Natural killer cell (primary cell): ENCODE measurements around the gene AP1B1. TPM values are rescaled to one million over a fixed set of nuclear protein-coding genes. Genes with fewer than 3 reads are reported as not detected.
A peak's percentile ranks its signal among the peaks of the same experiment; 100 is the strongest.

ENCODE experiments used
- ATAC-seq, 3 donors: fragments of 150-1000 bp in 2 of 3; fragments of 200-7000 bp in 1 of 3; cut with Tn5 transposase; 1 replicate in 1 of 3; 2 replicates in 2 of 3; pipeline ENCODE4 v1.10.0; 2021; ENCODE audit warnings: mild to moderate bottlenecking in 2 of 3, moderate library complexity in 2 of 3
- DNase-seq, 2 donors: peaks; one replicate each; pipeline versions ENCODE4 v3.0.0 to v3.0.0-alpha.2; 2013 to 2021; ENCODE audit warnings: mixed read lengths in 1 of 2
- H3K27ac ChIP-seq: one replicate; pipeline ENCODE4 v1.5.1; 2013; ENCODE audit warnings: mild to moderate bottlenecking, low read length
- H3K27me3 ChIP-seq: one replicate; pipeline ENCODE4 v1.6.1; 2013; ENCODE audit warnings: low read length; ENCODE audit not compliant: control insufficient read depth, insufficient read depth
- H3K36me3 ChIP-seq: one replicate; pipeline ENCODE4 v1.6.1; 2013; ENCODE audit warnings: low read length; ENCODE audit not compliant: control insufficient read depth, insufficient read depth
- H3K4me1 ChIP-seq: one replicate; pipeline ENCODE4 v1.6.1; 2013; ENCODE audit warnings: low read length; ENCODE audit not compliant: control insufficient read depth, insufficient read depth
- H3K4me3 ChIP-seq: one replicate; pipeline ENCODE4 v1.5.1; 2013; ENCODE audit warnings: low read length
- H3K9me3 ChIP-seq: one replicate; pipeline ENCODE4 v1.6.1; 2013; ENCODE audit warnings: low read length; ENCODE audit not compliant: control insufficient read depth, insufficient read depth
- H3K27ac Mint-ChIP-seq, 2 donors: one replicate each; pipeline ENCODE4 v1.8.0; 2022; ENCODE audit warnings: mild to moderate bottlenecking in 2 of 2, mixed read lengths in 2 of 2, moderate library complexity in 1 of 2
- H3K27me3 Mint-ChIP-seq, 2 donors: one replicate each; pipeline ENCODE4 v1.8.0; 2022; ENCODE audit warnings: low read depth in 2 of 2, mixed read lengths in 2 of 2
- H3K36me3 Mint-ChIP-seq: one replicate; pipeline ENCODE4 v1.8.0; 2022; ENCODE audit warnings: mixed read lengths
- H3K4me1 Mint-ChIP-seq, 2 donors: one replicate each; pipeline ENCODE4 v1.8.0; 2022; ENCODE audit warnings: mixed read lengths in 2 of 2
- H3K4me3 Mint-ChIP-seq: one replicate; pipeline ENCODE4 v1.8.0; 2022; ENCODE audit warnings: mild to moderate bottlenecking, moderate library complexity, mixed read lengths
- H3K9me3 Mint-ChIP-seq, 2 donors: one replicate each; pipeline ENCODE4 v1.8.0; 2022; ENCODE audit warnings: mixed read lengths in 2 of 2
- CTCF ChIP-seq: fragments of 200-600 bp; IDR thresholded peaks from one replicate; pipeline ENCODE4 v1.8.0; 2022; ENCODE audit warnings: antibody characterized with exemption
- WGBS: methylation state at CpG from one replicate; pipeline ENCODE4 v1.1.7; 2013; ENCODE audit warnings: missing lambda C conversion rate; ENCODE audit not compliant: insufficient coverage; 5-methylcytosine and 5-hydroxymethylcytosine counted together
- intact Hi-C: fragments of 100-400 bp; cut with micrococcal nuclease; formaldehyde crosslinking; loops from one replicate; pipeline ENCODE4 v1.14.2; 2022
- total RNA-seq, 4 donors: library from RNA; stranded (reverse); fragments of 120-200 nt in 1 of 4; gene quantifications; one replicate each; pipeline versions ENCODE4 v1.2.3 to v1.2.4, GENCODE V29; 2013 to 2022

The AP1B1 gene
- total RNA-seq, 3 donors from 2014 or later (not counting 1 experiment from before 2014, with no cell fraction given) = 54.0 to 56.1 (median 54.3) TPM

- H3K4me3 Mint-ChIP-seq = no peak overlapping the region
- ATAC-seq (no peak), DNase-seq (no peak)
- Histone ChIP-seq H3K27ac (no peak overlapping the region), H3K36me3 (peaks cover 5% of the 10 kb centered on the region), H3K4me3 (no peak overlapping the region), H3K9me3 (no peaks in the 10 kb centered on the region), H3K27me3 (no peaks in the 10 kb centered on the region), H3K4me1 (peaks cover 41% of the 10 kb centered on the region)
- no CpG with 5 or more reads among the region's 1 CpG for WGBS
- H3K27ac Mint-ChIP-seq = no peak overlapping the region
- H3K27me3 Mint-ChIP-seq = no peaks in the 10 kb centered on the region
- H3K36me3 Mint-ChIP-seq = no peaks in the 10 kb centered on the region
- peaks cover 68 to 89% of the 10 kb centered on the region in 2 donors for H3K4me1 Mint-ChIP-seq
- no peaks in the 10 kb centered on the region for H3K9me3 Mint-ChIP-seq
- intact Hi-C loops = no loop called here
- TF ChIP-seq CTCF = no peak
These were observed 4.6 kb downstream of the AP1B1 start for GRCh38 chr22:29383740-29384139.

- H3K36me3 ChIP-seq = peaks cover 8% of the 10 kb centered on the region
- DNase-seq (no peak), ATAC-seq (no peak)
- Mint-ChIP-seq H3K36me3 (no peaks in the 10 kb centered on the region), H3K4me3 (no peak overlapping the region), H3K27me3 (no peaks in the 10 kb centered on the region), H3K27ac (peak overlapping the region; percentile 5 to 75), H3K9me3 (no peaks in the 10 kb centered on the region), H3K4me1 (peaks cover 66 to 80% of the 10 kb centered on the region in 2 donors)
- 64% methylated on average over 6 of the region's 6 CpGs for WGBS
- H3K27me3 ChIP-seq = no peaks in the 10 kb centered on the region
- H3K4me3 ChIP-seq = no peak overlapping the region
- H3K4me1 ChIP-seq = peaks cover 36% of the 10 kb centered on the region
- TF ChIP-seq CTCF = no peak
- H3K27ac ChIP-seq = no peak overlapping the region
- intact Hi-C loops = no loop called here
- no peaks in the 10 kb centered on the region for H3K9me3 ChIP-seq
These were observed 5.6 kb downstream of the AP1B1 start for GRCh38 chr22:29382580-29383302.

GRCh38 chr22:29380856-29381255 is 7.5 kb downstream of the AP1B1 start:
- intact Hi-C loops = no loop called here
- Mint-ChIP-seq H3K27ac (peak overlapping the region in 1 of 2 donors; percentile 48), H3K27me3 (no peaks in the 10 kb centered on the region), H3K4me1 (peaks cover 56 to 74% of the 10 kb centered on the region in 2 donors), H3K4me3 (no peak overlapping the region), H3K36me3 (no peaks in the 10 kb centered on the region), H3K9me3 (no peaks in the 10 kb centered on the region)
- Histone ChIP-seq H3K9me3 (no peaks in the 10 kb centered on the region), H3K36me3 (peaks cover 10% of the 10 kb centered on the region), H3K4me1 (peaks cover 19% of the 10 kb centered on the region), H3K27ac (no peak overlapping the region), H3K27me3 (no peaks in the 10 kb centered on the region), H3K4me3 (no peak overlapping the region)
- TF ChIP-seq CTCF = no peak
- DNase-seq (no peak), ATAC-seq (no peak)
- 91% methylated on average over 6 of the region's 6 CpGs for WGBS
